ENCODE measurements around the gene GORAB. TPM values are rescaled to one million over a fixed set of nuclear protein-coding genes. Genes with fewer than 3 reads are reported as not detected.

The GORAB gene
- total RNA-seq, 1 donor from 2014 or later = 6.6 TPM

GRCh38 chr1:170535418-170535817 is 3.5 kb downstream of the GORAB start:
- no peak for ATAC-seq (ENCODE audit: poor library complexity)
- DNase-seq = no peak
- intact Hi-C loops (cut with DNase I) = loop anchor here (10.0 kb wide), 1 partner anchor 129 kb away; the partner anchor contains the start of gene PRRX1

- no peak for DNase-seq
- peak; percentile 57 for ATAC-seq (ENCODE audit: poor library complexity)
- intact Hi-C loops (cut with DNase I) = loop anchor here (10.0 kb wide), 1 partner anchor 128 kb away; the partner anchor contains the start of gene PRRX1
These were observed 5.1 kb downstream of the GORAB start for GRCh38 chr1:170536924-170537551.

- intact Hi-C loops (cut with DNase I) = loop anchor here (10.0 kb wide), 1 partner anchor 127 kb away; the partner anchor contains the start of gene PRRX1
- no peak for DNase-seq
- ATAC-seq (ENCODE audit: poor library complexity) = peak; percentile 69
These were observed 6.0 kb downstream of the GORAB start for GRCh38 chr1:170537798-170538503.

GRCh38 chr1:170538687-170539086 is 6.7 kb downstream of the GORAB start:
- intact Hi-C loops (cut with DNase I) = loop anchor here (10.0 kb wide), 1 partner anchor 126 kb away; the partner anchor contains the start of gene PRRX1
- ATAC-seq (ENCODE audit: poor library complexity) (no peak), DNase-seq (no peak)

- intact Hi-C loops (cut with DNase I) = loop anchor here (10.0 kb wide), 1 partner anchor 126 kb away; the partner anchor contains the start of gene PRRX1
- DNase-seq = no peak
- ATAC-seq (ENCODE audit: poor library complexity) = no peak
These were observed 7.2 kb downstream of the GORAB start for GRCh38 chr1:170539154-170539553.

- ATAC-seq (ENCODE audit: poor library complexity) (no peak), DNase-seq (no peak)
- intact Hi-C loops (cut with DNase I) = no loop called here
These were observed 12.7 kb downstream of the GORAB start for GRCh38 chr1:170544624-170545023.

GRCh38 chr1:170545476-170545875 is 13.5 kb downstream of the GORAB start:
- intact Hi-C loops (cut with DNase I) = no loop called here
- no peak for ATAC-seq (ENCODE audit: poor library complexity)
- no peak for DNase-seq

GRCh38 chr1:170547255-170547654 is 15.3 kb downstream of the GORAB start:
- intact Hi-C loops (cut with DNase I) = no loop called here
- ATAC-seq (ENCODE audit: poor library complexity) (no peak), DNase-seq (no peak)

GRCh38 chr1:170548497-170548896 is 16.5 kb downstream of the GORAB start:
- DNase-seq = no peak
- intact Hi-C loops (cut with DNase I) = no loop called here
- ATAC-seq (ENCODE audit: poor library complexity) = no peak

GRCh38 chr1:170555370-170555769 is 23.4 kb downstream of the GORAB start:
- ATAC-seq (ENCODE audit: poor library complexity) (no peak), DNase-seq (no peak)
- intact Hi-C loops (cut with DNase I) = no loop called here

GRCh38 chr1:170556917-170557316 is 25.0 kb downstream of the GORAB start:
- ATAC-seq (ENCODE audit: poor library complexity) = no peak
- intact Hi-C loops (cut with DNase I) = no loop called here
- DNase-seq = no peak

GRCh38 chr1:170558731-170559130 is 26.8 kb downstream of the GORAB start:
- intact Hi-C loops (cut with DNase I) = no loop called here
- ATAC-seq (ENCODE audit: poor library complexity) = no peak
- no peak for DNase-seq

GRCh38 chr1:170559166-170559565 is 27.2 kb downstream of the GORAB start:
- DNase-seq (no peak), ATAC-seq (ENCODE audit: poor library complexity) (no peak)
- intact Hi-C loops (cut with DNase I) = no loop called here

- DNase-seq (no peak), ATAC-seq (ENCODE audit: poor library complexity) (no peak)
- intact Hi-C loops (cut with DNase I) = no loop called here
These were observed 28.8 kb downstream of the GORAB start for GRCh38 chr1:170560681-170561285.

- peak; percentile 47 for DNase-seq
- peak; percentile 84 for ATAC-seq (ENCODE audit: poor library complexity)
- intact Hi-C loops (cut with DNase I) = no loop called here
These were observed 30.8 kb downstream of the GORAB start for GRCh38 chr1:170562646-170563338.

GRCh38 chr1:170567214-170567613 is 35.2 kb downstream of the GORAB start:
- DNase-seq = no peak
- intact Hi-C loops (cut with DNase I) = no loop called here
- ATAC-seq (ENCODE audit: poor library complexity) = no peak

- no peak for DNase-seq
- intact Hi-C loops (cut with DNase I) = no loop called here
- no peak for ATAC-seq (ENCODE audit: poor library complexity)
These were observed 36.2 kb downstream of the GORAB start for GRCh38 chr1:170568197-170568596.

GRCh38 chr1:170576980-170577379 is 45.0 kb downstream of the GORAB start:
- ATAC-seq (ENCODE audit: poor library complexity) (no peak), DNase-seq (no peak)
- intact Hi-C loops (cut with DNase I) = no loop called here

- intact Hi-C loops (cut with DNase I) = no loop called here
- DNase-seq = no peak
- ATAC-seq (ENCODE audit: poor library complexity) = no peak
These were observed 46.4 kb downstream of the GORAB start for GRCh38 chr1:170578359-170578758.

Data from Right ventricle myocardium superior (tissue), 1 donor.